Astrocyte (in vitro differentiated cells and primary cell): Measurements from ENCODE around the gene ACTN1.

Source experiments
- CTCF ChIP-seq: IDR thresholded peaks from 2 replicates; pipeline ENCODE4 v1.5.1; 2011; ENCODE audit warnings: low read depth, mild to moderate bottlenecking, inconsistent platforms, low read length, moderate library complexity; ENCODE audit not compliant: insufficient read depth
- EZH2 ChIP-seq: IDR thresholded peaks from 2 replicates; pipeline ENCODE4 v1.6.1; 2012; ENCODE audit warnings: mild to moderate bottlenecking, low read length, inconsistent platforms; ENCODE audit not compliant: insufficient read depth

- TF ChIP-seq CTCF = no peak
- no peak for TF ChIP-seq EZH2
Measured at GRCh38 chr14:68854421-68854820, 124.7 kb downstream of the ACTN1 start.
